MM.1S (cell line): ENCODE data around the gene ENTPD6.

Source experiments
- DNase-seq: peaks from one replicate; pipeline ENCODE4 v3.0.0-alpha.2; 2015
- H2AFZ ChIP-seq: fragments of 300-600 bp; sonication (generic); 2 replicates; pipeline ENCODE4 v1.6.0; 2016; ENCODE audit warnings: antibody characterized with exemption, low read length
- H3F3A ChIP-seq: fragments of 300-600 bp; sonication (generic); 2 replicates; pipeline ENCODE4 v1.6.1; 2016; ENCODE audit warnings: mild to moderate bottlenecking, antibody characterized with exemption, low read length, moderate library complexity, mixed read lengths; ENCODE audit not compliant: insufficient read depth
- H3K27ac ChIP-seq: fragments of 300-600 bp; sonication (generic); 2 replicates; pipeline ENCODE4 v1.5.1; 2016; ENCODE audit warnings: mild to moderate bottlenecking, low read length
- H3K27me3 ChIP-seq: fragments of 300-600 bp; sonication (generic); replicated peaks from 2 replicates; pipeline ENCODE4 v1.6.0; 2016; ENCODE audit warnings: low read length; ENCODE audit not compliant: insufficient read depth
- H3K36me3 ChIP-seq: fragments of 300-600 bp; sonication (generic); replicated peaks from 2 replicates; pipeline ENCODE4 v1.6.1; 2016; ENCODE audit warnings: mild to moderate bottlenecking, low read length, mixed read lengths; ENCODE audit not compliant: insufficient read depth
- H3K4me1 ChIP-seq: fragments of 300-600 bp; sonication (generic); 2 replicates; pipeline ENCODE4 v1.6.1; 2016; ENCODE audit warnings: low read length, mixed read lengths
- H3K4me2 ChIP-seq: fragments of 300-600 bp; sonication (generic); 2 replicates; pipeline ENCODE4 v1.6.0; 2016; ENCODE audit warnings: low read depth, low read length
- H3K4me3 ChIP-seq: fragments of 300-600 bp; sonication (generic); 2 replicates; pipeline ENCODE4 v1.5.1; 2016; ENCODE audit warnings: low read length, mixed read lengths
- H3K79me2 ChIP-seq: fragments of 300-600 bp; sonication (generic); 2 replicates; pipeline ENCODE4 v1.6.1; 2016; ENCODE audit warnings: mixed run types, low read length, mixed read lengths
- H3K9ac ChIP-seq: fragments of 300-600 bp; sonication (generic); 2 replicates; pipeline ENCODE4 v1.6.1; 2016; ENCODE audit warnings: low read length, mixed read lengths
- H3K9me2 ChIP-seq: fragments of 300-600 bp; sonication (generic); replicated peaks from 2 replicates; pipeline ENCODE4 v1.6.1; 2016; ENCODE audit warnings: mild to moderate bottlenecking, low read length, mixed read lengths; ENCODE audit not compliant: insufficient read depth
- H3K9me3 ChIP-seq: fragments of 300-600 bp; sonication (generic); replicated peaks from 2 replicates; pipeline ENCODE4 v1.6.1; 2016; ENCODE audit warnings: mild to moderate bottlenecking, low read length, mixed read lengths; ENCODE audit not compliant: insufficient read depth
- H4K20me1 ChIP-seq: fragments of 300-600 bp; sonication (generic); 2 replicates; pipeline ENCODE4 v1.6.1; 2016; ENCODE audit warnings: mild to moderate bottlenecking, low read length, moderate library complexity, mixed read lengths; ENCODE audit not compliant: insufficient read depth
- CTCF ChIP-seq: fragments of 300-600 bp; sonication (generic); IDR thresholded peaks from 2 replicates; pipeline ENCODE4 v1.5.1; 2016; ENCODE audit warnings: antibody characterized with exemption, low read length, mixed read lengths
- EZH2 ChIP-seq: fragments of 300-600 bp; sonication (generic); optimal IDR thresholded peaks from 2 replicates; pipeline ENCODE3; 2017; ENCODE audit warnings: low read depth, mild to moderate bottlenecking, antibody characterized with exemption, low read length, mixed read lengths
- EZH2phosphoT487 ChIP-seq: fragments of 300-600 bp; sonication (generic); IDR thresholded peaks from 2 replicates; pipeline ENCODE4 v1.6.1; 2018; ENCODE audit warnings: antibody characterized with exemption, low read length

ENTPD6 gene

GRCh38 chr20:25250508-25250907 is 55.0 kb downstream of the ENTPD6 start:
- Histone ChIP-seq H3K79me2 (peaks cover 68% of the 10 kb centered on the region), H3K27ac (no peak overlapping the region), H3K4me2 (peak overlapping the region; percentile 86; the same call in 1 of the 2 replicates)

GRCh38 chr20:25251019-25251418 is 55.5 kb downstream of the ENTPD6 start:
- H2AFZ ChIP-seq, result no peak overlapping the region
- H3F3A ChIP-seq, result peaks cover 5% of the 10 kb centered on the region; the same call in 1 of the 2 replicates
- no peaks in the 10 kb centered on the region for H4K20me1 ChIP-seq
- H3K9me3 ChIP-seq, result no peaks in the 10 kb centered on the region
- TF ChIP-seq EZH2, result no peak
- H3K4me1 ChIP-seq, result peaks cover 24% of the 10 kb centered on the region
- H3K27me3 ChIP-seq, result no peaks in the 10 kb centered on the region
- H3K36me3 ChIP-seq, result no peaks in the 10 kb centered on the region
- H3K79me2 ChIP-seq, result peaks cover 71% of the 10 kb centered on the region
- no peak overlapping the region for H3K9ac ChIP-seq
- no peak for DNase-seq
- no peak overlapping the region for H3K4me3 ChIP-seq
- H3K4me2 ChIP-seq, result no peak overlapping the region
- H3K9me2 ChIP-seq, result no peaks in the 10 kb centered on the region
- no peak overlapping the region for H3K27ac ChIP-seq

More at GRCh38 chr20:25250508-25250907, 55.0 kb downstream of the ENTPD6 start:
- Histone ChIP-seq H4K20me1 (no peaks in the 10 kb centered on the region), H3F3A (peaks cover 5% of the 10 kb centered on the region; the same call in 1 of the 2 replicates), H3K36me3 (no peaks in the 10 kb centered on the region), H3K9me3 (no peaks in the 10 kb centered on the region), H3K4me1 (peaks cover 24% of the 10 kb centered on the region), H3K9me2 (no peaks in the 10 kb centered on the region), H3K9ac (no peak overlapping the region), H3K4me3 (no peak overlapping the region), H3K27me3 (no peaks in the 10 kb centered on the region), H2AFZ (no peak overlapping the region)
- TF ChIP-seq EZH2phosphoT487 (no peak), CTCF (no peak), EZH2 (no peak)
- DNase-seq, result no peak

- Histone ChIP-seq H3K79me2 (peaks cover 77% of the 10 kb centered on the region), H3K4me3 (no peak overlapping the region), H3K9me3 (no peaks in the 10 kb centered on the region), H2AFZ (no peak overlapping the region), H3K9ac (no peak overlapping the region), H3K4me2 (no peak overlapping the region), H4K20me1 (no peaks in the 10 kb centered on the region), H3F3A (peaks cover 5% of the 10 kb centered on the region; the same call in 1 of the 2 replicates), H3K27ac (no peak overlapping the region), H3K9me2 (no peaks in the 10 kb centered on the region), H3K27me3 (no peaks in the 10 kb centered on the region), H3K4me1 (peaks cover 19% of the 10 kb centered on the region), H3K36me3 (no peaks in the 10 kb centered on the region)
- no peak for TF ChIP-seq EZH2
- no peak for TF ChIP-seq EZH2phosphoT487
- no peak for TF ChIP-seq CTCF
- no peak for DNase-seq
Observed at GRCh38 chr20:25251558-25251957, 56.0 kb downstream of the ENTPD6 start.

- Histone ChIP-seq H3K4me3 (no peak overlapping the region), H3K4me2 (no peak overlapping the region)
- TF ChIP-seq CTCF (no peak), EZH2phosphoT487 (no peak), EZH2 (no peak)
Observed at GRCh38 chr20:25252230-25252651, 56.7 kb downstream of the ENTPD6 start.

More at GRCh38 chr20:25252230-25252651, 56.7 kb downstream of the ENTPD6 start:
- H2AFZ ChIP-seq, result no peak overlapping the region
- no peaks in the 10 kb centered on the region for H3K27me3 ChIP-seq
- H3K27ac ChIP-seq, result no peak overlapping the region
- H4K20me1 ChIP-seq, result no peaks in the 10 kb centered on the region
- H3K79me2 ChIP-seq, result peaks cover 84% of the 10 kb centered on the region
- no peaks in the 10 kb centered on the region for H3K9me2 ChIP-seq
- H3F3A ChIP-seq, result peaks cover 3% of the 10 kb centered on the region; the same call in 1 of the 2 replicates
- no peak overlapping the region for H3K9ac ChIP-seq
- H3K9me3 ChIP-seq, result no peaks in the 10 kb centered on the region
- H3K4me1 ChIP-seq, result peaks cover 12% of the 10 kb centered on the region; the same call in 1 of the 2 replicates
- no peak for DNase-seq
- no peaks in the 10 kb centered on the region for H3K36me3 ChIP-seq
